ENCODE measurements around the gene GPC6.
"Not testable (repeated sequence)": the region's sequence is repeated elsewhere in the genome, so short reads cannot be mapped to it uniquely, and the experiment has no call there.

The GPC6 gene

GRCh38 chr13:94286581-94286980 lies 1060.0 kb downstream of the GPC6 start:
- no peak for DNase-seq

GRCh38 chr13:94291631-94292322 lies 1065.2 kb downstream of the GPC6 start:
- DNase-seq, result no peak

GRCh38 chr13:94292323-94292640 lies 1065.7 kb downstream of the GPC6 start:
- DNase-seq, result no peak

- DNase-seq, result no peak
Observed at GRCh38 chr13:94296471-94296870, 1069.9 kb downstream of the GPC6 start.

GRCh38 chr13:94298346-94298745 lies 1071.7 kb downstream of the GPC6 start:
- DNase-seq, result no peak

- no peak for DNase-seq
Observed at GRCh38 chr13:94300401-94300800, 1073.8 kb downstream of the GPC6 start.

- no peak for DNase-seq
Observed at GRCh38 chr13:94301487-94301886, 1074.9 kb downstream of the GPC6 start.

GRCh38 chr13:94302847-94303565 lies 1076.4 kb downstream of the GPC6 start:
- not testable (repeated sequence) for DNase-seq

- DNase-seq, result no peak
Observed at GRCh38 chr13:94303644-94304174, 1077.1 kb downstream of the GPC6 start.

- no peak for DNase-seq
Observed at GRCh38 chr13:94305033-94305432, 1078.4 kb downstream of the GPC6 start.

- DNase-seq, result no peak
Observed at GRCh38 chr13:94305463-94305862, 1078.9 kb downstream of the GPC6 start.

- DNase-seq, result no peak
Observed at GRCh38 chr13:94305934-94306333, 1079.3 kb downstream of the GPC6 start.

GRCh38 chr13:94308832-94309231 lies 1082.2 kb downstream of the GPC6 start:
- no peak for DNase-seq

- DNase-seq, result no peak
Observed at GRCh38 chr13:94309576-94309975, 1083.0 kb downstream of the GPC6 start.

- DNase-seq, result no peak
Observed at GRCh38 chr13:94309997-94310855, 1083.6 kb downstream of the GPC6 start.

- DNase-seq, result no peak
Observed at GRCh38 chr13:94311893-94312292, 1085.3 kb downstream of the GPC6 start.

GRCh38 chr13:94312511-94313216 lies 1086.1 kb downstream of the GPC6 start:
- no peak for DNase-seq

- DNase-seq, result no peak
Observed at GRCh38 chr13:94313321-94313910, 1086.8 kb downstream of the GPC6 start.

- no peak for DNase-seq
Observed at GRCh38 chr13:94313926-94314325, 1087.3 kb downstream of the GPC6 start.

- DNase-seq, result no peak
Observed at GRCh38 chr13:94315188-94315587, 1088.6 kb downstream of the GPC6 start.

- DNase-seq, result no peak
Observed at GRCh38 chr13:94317063-94317491, 1090.5 kb downstream of the GPC6 start.

GRCh38 chr13:94318418-94318817 lies 1091.8 kb downstream of the GPC6 start:
- no peak for DNase-seq

All from inflammatory macrophage treated with lipopolysaccharide for 4 hours (primary cell).